Activated CD8-positive, alpha-beta T cell treated with anti-CD3 and anti-CD28 coated beads for 36 hours (primary cell): Measurements from ENCODE around the gene ALDH8A1. TPM values are rescaled to one million over a fixed set of nuclear protein-coding genes. Genes with fewer than 3 reads are reported as not detected.

Experiments used
- ATAC-seq: fragments of 200-7000 bp; cut with Tn5 transposase; one replicate; pipeline ENCODE4 v1.10.0; 2021; ENCODE audit warnings: mild to moderate bottlenecking, moderate library complexity
- CTCF ChIA-PET: fragments of 350-600 bp; sonication (Branson Sonifier 250); formaldehyde crosslinking; loops from one replicate; lab custom pipeline; 2021; ENCODE audit warnings: antibody characterized with exemption; lab: Charles Lee
- POLR2A ChIA-PET: fragments of 350-600 bp; sonication (Branson Sonifier 250); formaldehyde crosslinking; loops from one replicate; lab custom pipeline; 2021; ENCODE audit warnings: antibody characterized with exemption; lab: Charles Lee
- DNase-seq: peaks from one replicate; pipeline ENCODE4 v3.0.0-alpha.2; 2020
- H3K27ac Mint-ChIP-seq: one replicate; pipeline ENCODE4 v1.8.0; 2021; ENCODE audit warnings: mild to moderate bottlenecking, mixed read lengths
- H3K27me3 Mint-ChIP-seq: one replicate; pipeline ENCODE4 v1.8.0; 2021; ENCODE audit warnings: mixed read lengths
- H3K36me3 Mint-ChIP-seq: one replicate; pipeline ENCODE4 v1.8.0; 2021; ENCODE audit warnings: low read depth, mixed read lengths
- H3K4me1 Mint-ChIP-seq: one replicate; pipeline ENCODE4 v1.8.0; 2021; ENCODE audit warnings: low read depth, mixed read lengths
- H3K4me3 Mint-ChIP-seq: one replicate; pipeline ENCODE4 v1.8.0; 2021; ENCODE audit warnings: mild to moderate bottlenecking, moderate library complexity, mixed read lengths
- H3K9me3 Mint-ChIP-seq: one replicate; pipeline ENCODE4 v1.8.0; 2021; ENCODE audit warnings: mixed read lengths
- CTCF ChIP-seq: fragments of 200-600 bp; IDR thresholded peaks from one replicate; pipeline ENCODE4 v1.8.0; 2022; ENCODE audit warnings: antibody characterized with exemption, mild to moderate bottlenecking
- intact Hi-C: fragments of 100-400 bp; cut with micrococcal nuclease; formaldehyde crosslinking; loops from one replicate; pipeline ENCODE4 v1.10.0; 2022
- total RNA-seq, 2 experiments: library from RNA; stranded (reverse); gene quantifications; one replicate each; pipeline ENCODE4 v1.2.3, GENCODE V29; 2021

The ALDH8A1 gene
- total RNA-seq, 2 experiments from 2014 or later = 1.2 to 1.6 TPM

- CTCF ChIA-PET = interaction anchor here (1.4 kb wide), 1 partner anchor 19 kb away, joined by 7 read pairs; no protein-coding TSS in a partner anchor
- Mint-ChIP-seq H3K36me3 (peaks cover 3% of the 10 kb centered on the region), H3K27me3 (no peaks in the 10 kb centered on the region), H3K4me3 (no peak overlapping the region), H3K9me3 (no peaks in the 10 kb centered on the region), H3K4me1 (no peaks in the 10 kb centered on the region), H3K27ac (no peak overlapping the region)
- TF ChIP-seq CTCF = no peak
- POLR2A ChIA-PET = no interaction called here
- intact Hi-C loops = no loop called here
- DNase-seq (no peak), ATAC-seq (no peak)
These were observed 28.6 kb downstream of the ALDH8A1 start for GRCh38 chr6:134921276-134921675.

GRCh38 chr6:134920422-134920821 is 29.5 kb downstream of the ALDH8A1 start:
- no peaks in the 10 kb centered on the region for H3K9me3 Mint-ChIP-seq
- ChIA-PET CTCF (interaction anchor here (1.4 kb wide), 1 partner anchor 20 kb away, joined by 7 read pairs; no protein-coding TSS in a partner anchor), POLR2A (no interaction called here)
- H3K36me3 Mint-ChIP-seq = peaks cover 3% of the 10 kb centered on the region
- no peaks in the 10 kb centered on the region for H3K27me3 Mint-ChIP-seq
- H3K4me1 Mint-ChIP-seq = no peaks in the 10 kb centered on the region
- H3K27ac Mint-ChIP-seq = no peak overlapping the region
- TF ChIP-seq CTCF = no peak
- ATAC-seq (no peak), DNase-seq (no peak)
- H3K4me3 Mint-ChIP-seq = no peak overlapping the region
- intact Hi-C loops = no loop called here

GRCh38 chr6:134918418-134918961 is 31.4 kb downstream of the ALDH8A1 start:
- ATAC-seq (no peak), DNase-seq (no peak)
- Mint-ChIP-seq H3K36me3 (peaks cover 3% of the 10 kb centered on the region), H3K4me3 (no peak overlapping the region), H3K27ac (no peak overlapping the region), H3K9me3 (no peaks in the 10 kb centered on the region), H3K4me1 (no peaks in the 10 kb centered on the region), H3K27me3 (no peaks in the 10 kb centered on the region)
- intact Hi-C loops = no loop called here
- ChIA-PET CTCF (interaction anchor here (0.8 to 2.1 kb wide), 5 partner anchors 8 to 821 kb away, joined by 3 to 12 read pairs (median 4); no protein-coding TSS in a partner anchor), POLR2A (interaction anchor here (0.8 kb wide), 1 partner anchor 10 kb away, joined by 3 read pairs; no protein-coding TSS in a partner anchor)
- TF ChIP-seq CTCF = no peak

GRCh38 chr6:134911547-134911946 is 38.4 kb downstream of the ALDH8A1 start:
- Mint-ChIP-seq H3K27me3 (no peaks in the 10 kb centered on the region), H3K27ac (no peak overlapping the region), H3K4me1 (no peaks in the 10 kb centered on the region), H3K4me3 (no peak overlapping the region), H3K36me3 (no peaks in the 10 kb centered on the region), H3K9me3 (no peaks in the 10 kb centered on the region)
- ChIA-PET CTCF (interaction anchor here (1.5 kb wide), 1 partner anchor 29 kb away, joined by 8 read pairs; no protein-coding TSS in a partner anchor), POLR2A (no interaction called here)
- no peak for ATAC-seq
- DNase-seq = no peak
- intact Hi-C loops = no loop called here
- no peak for TF ChIP-seq CTCF

GRCh38 chr6:134910593-134910935 is 39.3 kb downstream of the ALDH8A1 start:
- H3K36me3 Mint-ChIP-seq = no peaks in the 10 kb centered on the region
- no peak overlapping the region for H3K4me3 Mint-ChIP-seq
- H3K4me1 Mint-ChIP-seq = no peaks in the 10 kb centered on the region
- ATAC-seq (no peak), DNase-seq (no peak)
- POLR2A ChIA-PET = no interaction called here
- H3K27me3 Mint-ChIP-seq = no peaks in the 10 kb centered on the region
- no peak for TF ChIP-seq CTCF
- CTCF ChIA-PET = interaction anchor here (1.4 to 2.5 kb wide), 2 partner anchors 8 to 30 kb away, joined by 4 to 17 read pairs; no protein-coding TSS in a partner anchor
- no peak overlapping the region for H3K27ac Mint-ChIP-seq
- intact Hi-C loops = no loop called here
- H3K9me3 Mint-ChIP-seq = no peaks in the 10 kb centered on the region
